ENCODE data around the gene EGLN1.

Gene EGLN1

GRCh38 chr1:231401478-231401877, 20.6 kb downstream of the EGLN1 start:
- no peak for DNase-seq (ENCODE audit: extremely low read depth in 1 of 2, low read depth in 1 of 2)

GRCh38 chr1:231397886-231398671, 24.0 kb downstream of the EGLN1 start:
- no peak for DNase-seq (ENCODE audit: extremely low read depth in 1 of 2, low read depth in 1 of 2)

- DNase-seq (ENCODE audit: extremely low read depth in 1 of 2, low read depth in 1 of 2): no peak
Measured at GRCh38 chr1:231396643-231397042, 25.4 kb downstream of the EGLN1 start.

GRCh38 chr1:231395998-231396390, 26.1 kb downstream of the EGLN1 start:
- no peak for DNase-seq (ENCODE audit: extremely low read depth in 1 of 2, low read depth in 1 of 2)

GRCh38 chr1:231395076-231395997, 26.8 kb downstream of the EGLN1 start:
- DNase-seq (ENCODE audit: extremely low read depth in 1 of 2, low read depth in 1 of 2): no peak

GRCh38 chr1:231393668-231394067, 28.4 kb downstream of the EGLN1 start:
- DNase-seq (ENCODE audit: extremely low read depth in 1 of 2, low read depth in 1 of 2): no peak

GRCh38 chr1:231392389-231393131, 29.5 kb downstream of the EGLN1 start:
- no peak for DNase-seq (ENCODE audit: extremely low read depth in 1 of 2, low read depth in 1 of 2)

- DNase-seq (ENCODE audit: extremely low read depth in 1 of 2, low read depth in 1 of 2): no peak
Measured at GRCh38 chr1:231390071-231390470, 32.0 kb downstream of the EGLN1 start.

- no peak for DNase-seq (ENCODE audit: extremely low read depth in 1 of 2, low read depth in 1 of 2)
Measured at GRCh38 chr1:231387770-231388669, 34.1 kb downstream of the EGLN1 start.

- DNase-seq (ENCODE audit: extremely low read depth in 1 of 2, low read depth in 1 of 2): no peak
Measured at GRCh38 chr1:231386466-231386865, 35.6 kb downstream of the EGLN1 start.

- DNase-seq (ENCODE audit: extremely low read depth in 1 of 2, low read depth in 1 of 2): no peak
Measured at GRCh38 chr1:231385416-231385748, 36.7 kb downstream of the EGLN1 start.

- DNase-seq (ENCODE audit: extremely low read depth in 1 of 2, low read depth in 1 of 2): no peak
Measured at GRCh38 chr1:231384696-231385415, 37.2 kb downstream of the EGLN1 start.

GRCh38 chr1:231383159-231383860, 38.8 kb downstream of the EGLN1 start:
- no peak for DNase-seq (ENCODE audit: extremely low read depth in 1 of 2, low read depth in 1 of 2)

- DNase-seq (ENCODE audit: extremely low read depth in 1 of 2, low read depth in 1 of 2): no peak
Measured at GRCh38 chr1:231382426-231382825, 39.7 kb downstream of the EGLN1 start.

- DNase-seq (ENCODE audit: extremely low read depth in 1 of 2, low read depth in 1 of 2): no peak
Measured at GRCh38 chr1:231381729-231382128, 40.4 kb downstream of the EGLN1 start.

- no peak for DNase-seq (ENCODE audit: extremely low read depth in 1 of 2, low read depth in 1 of 2)
Measured at GRCh38 chr1:231376875-231377549, 45.1 kb downstream of the EGLN1 start.

GRCh38 chr1:231376101-231376500, 46.0 kb downstream of the EGLN1 start:
- no peak for DNase-seq (ENCODE audit: extremely low read depth in 1 of 2, low read depth in 1 of 2)

GRCh38 chr1:231374394-231374793, 47.7 kb downstream of the EGLN1 start:
- no peak for DNase-seq (ENCODE audit: extremely low read depth in 1 of 2, low read depth in 1 of 2)

GRCh38 chr1:231372501-231372900, 49.6 kb downstream of the EGLN1 start:
- DNase-seq (ENCODE audit: extremely low read depth in 1 of 2, low read depth in 1 of 2): no peak

Measured in activated CD8-positive, alpha-beta memory T cell treated with anti-CD3 and anti-CD28 coated beads for 1 hour (primary cell).